HG03520 (cell line): ENCODE results near the gene CARD16.
"Not testable (repeated sequence)": the region's sequence is repeated elsewhere in the genome, so short reads cannot be mapped to it uniquely, and the experiment has no call there.

Experiments used
- ATAC-seq: cut with Tn5 transposase; IDR thresholded peaks from one replicate; pipeline ENCODE4 v1.9.1; 2021; ENCODE audit warnings: mild to moderate bottlenecking, moderate library complexity; ENCODE audit not compliant: unreplicated experiment

CARD16 gene

GRCh38 chr11:105044557-105045524, at the start of gene CARD16:
Gene CARD16 (minus strand): TSS chr11:105045335. CDS start chr11:105045297, 38 bp downstream.
- ATAC-seq = peak; percentile 99

GRCh38 chr11:105092256-105093239, 47.4 kb upstream of the CARD16 start:
- ATAC-seq = no peak

DNA sequence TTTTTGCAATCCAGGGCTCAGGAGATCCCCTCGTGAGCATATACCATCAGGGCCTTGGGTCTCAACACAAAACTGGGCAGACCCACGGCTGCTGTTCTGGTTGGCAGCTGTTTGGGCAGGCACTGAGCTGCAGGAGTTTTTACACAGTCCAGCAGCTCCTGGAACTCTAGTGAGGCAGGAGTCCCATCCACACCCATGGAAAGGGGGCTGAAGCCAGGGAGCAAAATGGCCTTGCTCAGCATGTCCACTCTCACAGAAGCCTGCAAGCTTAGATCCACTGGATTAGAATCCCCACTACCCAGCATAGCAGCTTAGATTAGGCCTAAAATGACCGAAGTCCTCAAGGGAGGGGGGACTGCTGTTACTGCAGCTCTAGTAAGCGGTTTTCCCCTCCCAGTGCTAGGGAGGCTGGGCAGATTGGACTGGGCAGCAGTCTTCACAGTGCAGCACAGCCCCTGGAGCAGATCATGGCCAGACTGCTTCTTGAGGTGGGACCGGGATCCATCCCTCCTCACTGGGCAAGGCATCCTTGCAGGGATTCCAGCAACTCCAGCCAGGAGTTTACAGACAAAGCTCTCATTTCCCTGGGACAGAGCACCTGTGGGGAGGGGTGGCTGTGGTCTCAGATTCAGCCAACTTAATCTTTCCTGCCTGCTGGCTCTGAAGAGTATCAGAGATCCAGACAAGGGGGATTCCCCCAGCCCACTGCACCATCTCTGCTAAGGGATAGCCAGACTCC, 36.4 kb upstream of the CARD16 start:
- no peak for ATAC-seq

- ATAC-seq = not testable (repeated sequence)
Observed at GRCh38 chr11:105080171-105080906, 35.2 kb upstream of the CARD16 start.

DNA sequence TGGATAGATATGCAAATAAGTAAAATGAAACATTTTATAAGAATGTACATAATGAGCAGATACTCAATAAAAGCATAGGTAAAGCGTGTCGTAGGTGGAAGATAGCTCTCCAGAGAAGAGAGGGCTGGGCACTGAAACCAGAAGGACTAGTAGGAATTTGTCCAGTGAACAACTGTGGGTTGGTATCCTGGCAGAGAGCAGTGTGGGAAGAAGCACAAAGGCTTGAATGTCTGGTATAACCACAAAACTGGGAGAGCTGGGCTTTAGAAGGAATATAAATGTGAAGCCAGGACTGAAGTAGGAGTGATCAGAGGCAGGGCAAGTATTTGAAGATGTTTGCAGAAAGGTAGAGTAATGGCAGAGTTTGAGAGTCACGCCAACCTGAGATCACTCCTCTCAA, 33.1 kb upstream of the CARD16 start:
- no peak for ATAC-seq

DNA sequence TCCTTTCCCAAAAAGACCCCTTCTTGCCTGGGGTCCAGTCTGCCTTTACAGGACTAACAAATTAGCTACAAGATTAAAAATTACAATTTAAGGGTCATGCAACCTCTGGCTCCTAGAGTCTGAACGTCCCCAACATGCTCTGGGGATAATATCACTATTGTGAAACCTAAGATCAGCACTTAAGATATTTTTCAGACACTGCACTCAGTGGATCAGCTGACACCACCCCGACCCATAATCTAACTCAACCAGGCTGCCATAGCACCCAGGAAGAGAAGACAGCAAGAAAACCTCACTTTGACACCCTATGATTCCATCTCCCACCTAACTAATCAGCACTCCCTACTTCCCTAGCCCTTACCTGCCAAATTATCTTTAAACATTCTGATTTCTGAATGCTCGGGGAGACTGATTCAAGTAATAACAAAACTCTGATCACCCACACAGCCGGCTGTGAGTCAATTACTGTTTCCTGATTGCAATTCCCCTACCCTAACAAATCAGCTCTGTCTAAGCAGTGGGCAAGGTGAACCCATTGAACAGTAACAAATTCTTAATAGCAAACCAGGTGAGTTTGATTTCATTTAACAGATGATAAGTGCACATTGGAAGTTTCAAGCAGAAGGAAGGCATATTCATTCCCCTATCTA, 32.1 kb upstream of the CARD16 start:
- peak; percentile 73 for ATAC-seq

GRCh38 chr11:105074166-105074530, 29.0 kb upstream of the CARD16 start:
- ATAC-seq = no peak

DNA sequence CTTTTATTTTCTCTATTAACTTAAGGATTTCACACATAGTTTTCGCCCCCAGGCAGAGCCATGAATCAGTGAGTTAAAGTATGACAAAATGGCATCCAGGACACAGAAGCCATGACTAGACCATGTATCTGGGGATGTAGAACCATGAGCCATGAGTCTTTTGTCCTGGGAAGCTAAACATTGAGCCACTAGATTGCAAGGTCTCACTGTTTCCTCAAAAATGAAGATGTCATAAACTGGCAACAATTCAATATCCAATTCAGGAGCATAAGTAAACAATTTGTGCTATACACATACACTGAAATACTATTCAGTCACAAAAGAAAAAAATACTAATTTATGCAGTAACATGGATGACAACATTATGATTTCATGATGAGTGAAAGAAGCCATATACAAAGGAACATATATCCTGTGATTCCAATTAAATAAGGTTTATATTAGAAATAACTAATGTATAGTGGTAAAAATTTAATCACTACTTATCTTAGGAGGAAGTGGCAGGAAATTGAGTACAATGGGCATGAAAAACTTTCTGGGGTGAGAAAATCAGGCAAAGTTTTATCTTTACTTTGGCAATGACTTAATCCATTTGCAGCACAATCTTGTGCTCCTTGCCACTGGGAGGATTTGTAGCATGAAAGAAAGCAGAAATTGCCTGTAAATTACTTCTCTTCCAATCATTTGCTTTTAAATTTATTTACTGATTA, 28.5 kb upstream of the CARD16 start:
- ATAC-seq = no peak

DNA sequence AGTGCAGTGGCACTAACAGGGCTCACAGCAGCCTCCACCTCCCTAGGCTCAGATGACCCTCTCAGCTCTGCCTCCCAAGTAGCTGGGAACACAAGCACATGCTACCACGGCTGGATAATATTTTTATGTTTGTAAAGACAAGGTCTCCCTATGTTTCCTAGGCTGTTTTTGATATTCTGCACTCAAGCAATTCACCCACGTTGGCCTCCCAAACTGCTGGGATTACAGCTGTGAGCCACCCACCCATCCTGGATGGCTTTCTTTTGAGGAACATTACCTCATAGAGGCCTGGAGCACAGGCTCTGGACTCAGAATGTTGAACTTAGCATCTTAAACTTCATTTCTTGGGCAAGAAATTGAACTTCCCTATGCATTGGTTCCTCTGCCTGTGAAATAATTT, 26.9 kb upstream of the CARD16 start:
- ATAC-seq = not testable (repeated sequence)

GRCh38 chr11:105071089-105071732, 26.1 kb upstream of the CARD16 start:
- no peak for ATAC-seq

GRCh38 chr11:105070306-105070705, 25.2 kb upstream of the CARD16 start:
- ATAC-seq = no peak

DNA sequence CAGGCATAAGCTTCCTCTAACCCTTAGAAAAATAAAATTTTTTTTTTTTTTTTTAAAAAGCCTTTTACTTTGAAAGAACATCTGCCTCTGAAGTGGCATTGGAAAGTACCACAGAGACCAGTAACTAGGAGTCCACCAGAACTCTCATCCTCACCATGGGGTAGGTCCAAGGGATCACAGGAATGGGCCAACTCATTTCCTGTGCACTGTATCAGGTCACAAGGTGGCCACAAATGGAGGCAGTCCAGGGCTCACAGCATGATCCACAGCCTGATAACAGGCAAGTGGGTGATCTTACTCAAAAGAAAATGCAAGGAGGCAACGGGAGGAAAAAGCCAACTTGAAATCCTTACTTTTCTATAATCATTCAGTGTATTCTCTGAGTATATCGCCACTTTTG, 24.6 kb upstream of the CARD16 start:
- not testable (repeated sequence) for ATAC-seq

GRCh38 chr11:105063245-105063941, 18.3 kb upstream of the CARD16 start:
- not testable (repeated sequence) for ATAC-seq

GRCh38 chr11:105057432-105057831, 12.3 kb upstream of the CARD16 start:
- no peak for ATAC-seq

DNA sequence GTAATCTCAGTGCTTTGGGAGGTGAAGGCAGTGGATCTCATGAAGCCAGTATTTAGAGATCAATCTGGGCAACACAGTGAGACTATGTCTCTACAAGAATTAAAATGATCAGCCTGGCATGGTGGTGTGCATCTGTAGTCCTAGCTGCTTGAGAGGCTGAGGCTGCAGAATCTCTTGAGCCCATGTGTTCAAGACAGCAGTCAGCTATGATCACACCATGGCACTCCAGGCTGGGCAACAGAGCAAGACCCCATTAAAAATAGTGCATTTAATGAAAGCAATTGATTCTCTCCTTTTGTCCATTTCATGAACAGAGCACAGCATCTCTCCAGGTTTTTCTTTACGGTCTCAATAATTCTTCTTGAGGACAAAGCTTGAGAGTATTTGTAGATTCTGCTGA, 11.3 kb upstream of the CARD16 start:
- no peak for ATAC-seq

GRCh38 chr11:105054723-105055493, 9.8 kb upstream of the CARD16 start:
- ATAC-seq = no peak

GRCh38 chr11:105052487-105052886, 7.4 kb upstream of the CARD16 start:
- ATAC-seq = no peak
